GM18508 (cell line): ENCODE results near the gene DCUN1D2.
"Not testable (repeated sequence)": the region's sequence is repeated elsewhere in the genome, so short reads cannot be mapped to it uniquely, and the experiment has no call there.

Experiments used
- ATAC-seq: cut with Tn5 transposase; IDR thresholded peaks from one replicate; pipeline ENCODE4 v1.9.1; 2021; ENCODE audit warnings: moderate number of reproducible peaks; ENCODE audit not compliant: insufficient read depth, unreplicated experiment

DCUN1D2 gene

DNA sequence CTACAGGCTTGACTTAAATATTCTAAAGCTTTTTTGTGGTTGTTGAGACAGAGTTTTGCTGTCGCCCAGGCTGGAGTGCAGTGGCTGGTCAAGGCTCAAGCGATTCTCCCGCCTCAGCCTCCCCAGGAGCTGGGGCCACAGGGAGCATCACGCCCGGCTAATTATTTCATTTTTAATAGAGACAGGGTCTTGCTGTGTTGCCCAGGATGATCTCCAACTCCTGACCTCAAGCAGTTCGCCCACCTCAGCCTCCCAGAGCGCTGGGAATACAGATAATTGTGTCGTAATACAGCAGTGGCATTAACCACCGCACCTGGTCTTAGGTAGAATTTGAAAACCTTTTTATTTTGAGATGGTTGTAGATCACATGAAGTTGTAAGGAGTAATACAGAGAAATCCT, 1.5 kb upstream of the DCUN1D2 start:
- ATAC-seq: no peak

DNA sequence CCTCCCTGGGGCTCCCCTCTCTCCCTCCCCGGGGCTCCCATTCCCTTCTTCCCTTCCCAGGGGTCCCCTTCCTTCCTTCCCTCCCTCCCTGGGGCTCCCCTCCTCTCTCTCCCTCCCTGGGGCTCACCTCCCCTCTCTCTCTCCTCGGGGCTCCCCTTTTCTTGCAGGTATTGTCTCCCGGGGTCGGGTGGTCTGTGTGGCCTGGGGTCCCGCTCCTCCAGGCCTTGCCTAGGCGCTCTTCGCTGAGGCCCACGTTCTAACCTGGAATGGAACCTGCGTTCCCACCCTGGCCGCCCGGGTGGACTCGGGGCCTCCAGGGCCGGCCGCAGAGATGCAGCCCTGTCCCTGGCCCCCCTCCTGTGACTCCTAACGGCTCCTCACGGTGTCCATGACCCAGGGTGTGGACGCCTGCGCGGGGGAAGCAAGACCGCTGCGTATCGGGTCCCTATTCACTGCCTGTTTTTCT, 940 bp upstream of the DCUN1D2 start:
- ATAC-seq: no peak

DNA sequence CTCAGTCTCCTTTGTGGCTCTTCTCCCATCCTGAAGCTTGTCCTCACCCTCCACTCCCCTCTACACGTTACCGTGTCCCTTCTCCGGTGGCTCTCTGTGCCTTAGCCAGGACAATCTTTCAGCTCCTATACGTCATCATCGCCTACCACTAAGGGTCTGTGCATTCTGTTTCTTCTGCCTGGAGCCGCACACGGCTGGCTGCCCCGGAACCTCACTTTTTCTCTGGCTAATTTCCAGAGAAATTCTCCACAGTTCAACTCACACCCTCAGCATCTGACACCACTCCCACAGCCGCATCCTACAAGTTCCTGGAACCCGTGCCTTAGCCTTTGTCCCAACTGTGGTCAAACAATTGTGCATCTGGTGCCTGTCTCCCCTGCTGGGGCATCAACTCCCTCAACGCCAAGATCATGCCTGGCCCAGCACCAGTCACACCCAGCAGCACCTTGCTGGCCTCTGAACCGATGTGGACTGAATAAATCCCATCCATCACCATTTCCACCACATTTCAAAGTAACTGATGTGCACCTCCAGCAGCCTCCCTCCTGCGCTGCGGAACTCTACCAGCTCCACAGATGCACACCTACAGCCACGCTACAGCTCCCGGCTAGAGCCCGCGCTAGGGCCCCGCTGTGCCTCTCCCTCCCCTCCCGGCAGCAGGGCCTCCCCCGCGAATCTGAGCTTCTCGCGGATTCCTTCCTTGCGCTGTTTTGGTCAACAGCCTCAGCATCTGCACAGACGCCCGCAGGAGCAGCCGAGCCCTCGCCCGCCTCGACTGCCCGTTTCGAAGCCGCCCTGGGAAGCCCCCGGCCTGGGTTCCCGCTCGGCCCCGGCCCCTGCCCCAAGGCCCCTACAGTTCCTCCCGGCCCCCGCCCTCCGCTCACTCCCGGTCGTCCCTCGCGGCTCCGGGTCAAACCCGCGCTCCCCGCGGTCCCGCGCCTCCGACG, 689 bp downstream of the DCUN1D2 start:
- peak; percentile 26 for ATAC-seq

DNA sequence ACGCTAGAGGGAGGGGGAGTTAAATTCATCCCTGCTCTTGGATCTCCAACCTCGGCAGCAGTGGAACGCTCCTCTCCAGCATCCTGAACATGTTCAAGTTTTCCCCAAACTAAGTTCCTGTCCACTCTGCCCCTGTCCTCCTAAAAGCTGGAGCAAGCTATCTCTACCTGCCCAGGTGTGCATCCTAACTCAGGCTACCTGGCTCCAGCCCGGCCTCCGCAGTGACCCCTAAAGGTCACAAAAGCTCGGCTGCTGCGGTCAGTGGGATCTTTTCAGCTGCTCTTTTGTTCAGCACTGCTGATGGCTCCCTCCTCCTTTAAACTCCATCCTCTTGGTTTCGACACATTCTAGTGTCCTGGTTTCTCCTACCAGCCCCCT, 1.4 kb downstream of the DCUN1D2 start:
- ATAC-seq: no peak

DNA sequence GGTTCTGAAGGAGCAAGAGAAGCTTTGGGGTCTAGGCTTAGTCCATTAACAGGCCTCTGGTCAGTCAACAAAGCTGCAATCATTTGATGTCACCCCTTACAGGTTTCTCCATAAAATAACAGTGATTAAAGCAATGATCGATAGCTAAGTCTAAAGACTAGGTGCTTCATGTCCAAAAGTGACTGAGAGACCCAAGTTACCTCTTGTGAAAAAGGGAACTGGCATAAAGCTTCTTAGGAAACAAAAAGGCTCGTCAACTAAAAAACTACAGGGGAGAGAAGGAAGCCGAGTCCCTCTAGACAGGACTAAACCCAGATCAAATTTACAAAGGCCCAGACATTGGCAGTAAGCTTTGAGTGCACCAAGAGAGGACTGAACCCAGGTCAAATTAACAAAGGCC, 2.2 kb downstream of the DCUN1D2 start:
- ATAC-seq: no peak

DNA sequence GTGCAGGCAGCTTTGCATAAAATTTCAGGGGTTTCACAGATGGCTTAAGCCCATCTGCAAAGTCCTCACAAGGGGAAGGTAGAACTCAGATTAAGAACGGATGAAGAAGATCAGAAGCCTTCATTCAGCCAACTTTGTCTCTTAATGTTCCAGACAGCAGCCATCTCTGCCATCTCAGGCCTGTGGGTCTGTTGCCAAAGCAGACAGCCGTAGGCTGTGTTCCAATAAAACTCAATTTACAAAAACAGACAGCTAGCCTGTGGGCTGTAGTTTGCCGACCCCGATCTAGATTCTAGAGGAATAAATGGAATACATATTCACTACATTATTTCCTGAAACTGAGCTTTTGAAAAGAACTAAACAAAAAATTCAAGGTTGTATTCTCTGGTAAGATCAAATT, 3.8 kb downstream of the DCUN1D2 start:
- no peak for ATAC-seq

DNA sequence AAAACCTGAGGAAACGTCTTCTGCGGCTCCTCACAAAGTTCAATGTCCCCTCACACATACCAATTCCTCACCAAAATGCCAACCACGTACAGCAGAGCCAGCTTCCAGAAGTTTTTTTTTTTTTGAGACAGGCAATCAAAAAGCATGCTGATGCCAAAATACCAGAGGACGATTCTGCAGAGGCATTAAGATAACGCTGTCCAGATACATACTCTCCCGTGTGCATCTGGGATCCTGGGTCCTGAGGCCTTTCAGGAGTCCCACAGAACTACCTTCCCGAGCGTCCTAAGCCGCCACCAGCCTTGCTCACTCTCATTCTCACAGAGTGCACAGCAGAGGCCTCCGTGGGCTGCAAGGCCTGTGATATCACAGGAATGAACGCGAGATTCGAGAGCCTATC, 5.0 kb downstream of the DCUN1D2 start:
- ATAC-seq: no peak

DNA sequence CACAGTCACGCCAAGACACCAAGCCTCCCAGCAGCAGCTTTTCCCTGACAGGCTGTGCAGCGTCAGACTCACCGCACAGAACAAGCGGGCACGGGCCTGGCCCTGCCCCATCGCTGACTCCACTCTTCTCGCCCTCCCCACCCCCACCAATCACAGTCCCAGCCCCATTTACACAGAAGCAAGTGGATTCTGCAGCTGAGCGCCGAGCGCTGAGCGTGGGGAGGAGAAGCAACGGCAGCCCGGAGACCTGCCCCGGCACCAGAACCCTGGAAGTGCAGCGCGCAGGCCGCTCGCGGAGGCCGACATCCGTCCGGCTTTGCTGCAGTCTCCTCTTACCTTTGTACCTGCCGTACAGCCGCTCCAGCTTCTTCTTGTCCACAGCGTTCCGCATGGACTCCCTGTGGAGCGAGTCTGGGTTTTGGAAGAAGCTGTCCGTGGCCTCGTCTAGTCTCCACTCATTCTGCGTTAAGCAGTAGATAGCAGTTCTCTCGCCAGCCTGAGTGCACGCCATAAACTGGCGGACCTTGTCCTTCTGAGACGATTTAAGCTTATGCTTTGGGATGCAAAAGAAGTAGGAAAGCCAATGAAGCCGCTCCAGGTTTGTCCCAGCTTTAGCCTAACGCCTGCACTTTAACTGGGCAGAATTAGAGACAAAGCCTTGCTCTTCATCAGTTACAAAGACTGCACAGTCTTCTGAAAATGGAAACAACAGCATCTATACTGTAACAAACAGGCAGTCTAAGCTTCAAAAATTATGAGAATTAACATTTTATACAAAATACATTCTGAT, 6.8 kb downstream of the DCUN1D2 start:
- no peak for ATAC-seq

DNA sequence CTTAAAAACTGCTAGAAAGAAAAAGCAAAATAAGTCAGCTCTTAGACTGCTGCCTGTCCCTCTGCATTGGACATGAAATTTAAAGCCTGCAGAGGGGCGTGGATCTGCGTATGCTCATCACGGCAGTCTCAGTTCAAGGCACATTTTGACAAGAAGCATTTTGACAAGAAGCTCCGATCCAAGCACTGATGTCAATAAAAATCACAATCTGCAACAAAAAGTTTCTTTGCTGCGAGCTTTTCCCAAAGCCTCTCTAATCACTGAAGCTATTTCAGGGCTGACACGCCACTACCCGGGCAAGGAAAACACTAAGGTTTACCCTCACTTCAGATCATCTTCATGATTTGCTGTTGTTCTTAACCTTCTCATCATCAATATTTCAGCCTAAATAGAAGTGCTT, 7.4 kb downstream of the DCUN1D2 start:
- ATAC-seq: no peak

DNA sequence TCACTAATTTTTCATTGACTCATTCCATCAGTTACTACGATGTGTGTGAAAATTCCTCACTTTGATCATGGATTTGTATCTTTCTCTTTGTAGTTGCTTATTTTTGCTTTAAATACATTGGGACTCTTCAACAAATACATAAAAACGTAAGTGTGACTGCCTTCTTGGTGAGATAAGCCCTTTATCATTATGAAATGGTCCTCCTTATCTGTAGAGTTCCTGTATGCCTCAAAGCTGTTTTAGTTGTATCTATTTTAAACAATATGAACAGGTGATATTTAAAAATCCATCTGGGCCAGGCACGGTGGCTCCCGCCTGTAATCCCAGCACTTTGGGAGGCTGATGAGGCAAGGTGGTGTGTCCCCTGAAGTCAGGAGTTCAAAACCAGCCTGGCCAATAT, 11.3 kb downstream of the DCUN1D2 start:
- no peak for ATAC-seq

DNA sequence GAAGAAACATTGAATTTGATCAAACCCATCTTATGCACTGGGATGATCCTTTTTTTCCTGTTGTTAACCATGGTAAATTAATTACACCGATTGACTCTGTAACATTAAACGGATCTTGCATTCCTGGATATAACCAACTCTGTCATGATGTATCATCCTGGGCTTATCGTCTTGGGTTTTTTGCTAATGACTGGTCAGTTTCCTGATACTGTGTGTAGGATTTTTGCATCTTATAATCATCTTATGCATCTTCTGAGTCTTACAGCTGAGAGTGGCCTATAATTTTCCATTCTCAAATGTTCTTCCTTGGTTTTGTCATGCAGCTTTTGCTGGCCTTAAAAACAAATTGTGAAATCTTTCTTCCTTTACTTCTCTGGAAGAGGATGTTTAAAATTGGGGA, 12.8 kb downstream of the DCUN1D2 start:
- no peak for ATAC-seq

DNA sequence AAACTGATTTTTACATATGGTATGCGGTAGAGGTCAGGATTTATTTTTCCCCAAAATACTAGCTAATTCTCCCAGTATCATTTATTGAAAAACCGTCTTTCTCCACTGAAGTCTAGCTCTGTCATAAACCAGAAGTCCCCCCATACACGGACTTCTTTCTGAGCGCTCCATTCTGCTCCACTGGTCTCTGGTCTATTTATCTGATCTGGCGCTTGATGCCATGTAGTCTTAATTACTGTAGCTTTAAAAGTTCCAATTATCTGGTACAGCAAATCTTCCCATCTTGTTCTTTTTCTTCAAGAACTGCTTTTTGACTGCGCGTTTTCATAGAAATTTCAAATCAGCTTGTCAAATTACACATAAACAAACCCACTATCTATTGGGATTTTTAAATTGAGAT, 13.7 kb downstream of the DCUN1D2 start:
- ATAC-seq: no peak

DNA sequence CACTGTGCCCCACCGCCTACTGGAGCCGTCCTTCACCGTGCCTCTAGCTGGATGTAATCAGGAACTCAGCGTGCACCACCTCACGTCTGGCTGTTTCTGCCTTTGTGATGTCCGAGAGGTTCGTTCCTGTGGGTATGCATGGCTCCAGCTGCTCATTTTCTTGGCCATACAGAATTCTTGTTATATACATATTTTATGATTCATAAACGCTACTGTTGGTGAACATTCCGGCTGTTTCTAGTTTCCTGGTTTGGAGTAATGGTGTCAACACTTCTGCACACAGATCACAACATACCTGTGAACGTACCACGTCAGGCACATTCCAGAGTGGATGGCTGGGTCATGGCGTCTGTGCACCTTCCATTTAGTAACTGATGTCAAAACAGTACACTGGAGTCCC, 14.6 kb downstream of the DCUN1D2 start:
- no peak for ATAC-seq

DNA sequence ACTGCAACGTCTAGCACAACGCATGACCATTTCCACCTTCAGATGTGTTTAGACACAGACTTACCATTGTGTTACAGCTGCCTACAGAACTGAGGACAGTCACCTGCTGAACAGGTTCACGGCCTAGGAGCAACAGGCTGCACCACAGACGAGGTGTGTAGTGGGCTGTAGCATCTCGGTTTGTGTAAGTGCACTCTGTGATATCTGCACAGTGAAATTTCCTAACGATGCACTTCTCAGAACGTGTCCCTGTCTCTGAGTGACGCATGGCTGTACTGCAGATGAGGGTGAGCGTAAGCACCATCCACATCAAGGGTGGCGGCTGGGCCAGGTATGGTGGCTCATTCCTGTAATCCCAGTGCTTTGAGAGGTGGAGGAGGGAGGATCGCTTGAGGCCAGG, 15.2 kb downstream of the DCUN1D2 start:
- no peak for ATAC-seq

DNA sequence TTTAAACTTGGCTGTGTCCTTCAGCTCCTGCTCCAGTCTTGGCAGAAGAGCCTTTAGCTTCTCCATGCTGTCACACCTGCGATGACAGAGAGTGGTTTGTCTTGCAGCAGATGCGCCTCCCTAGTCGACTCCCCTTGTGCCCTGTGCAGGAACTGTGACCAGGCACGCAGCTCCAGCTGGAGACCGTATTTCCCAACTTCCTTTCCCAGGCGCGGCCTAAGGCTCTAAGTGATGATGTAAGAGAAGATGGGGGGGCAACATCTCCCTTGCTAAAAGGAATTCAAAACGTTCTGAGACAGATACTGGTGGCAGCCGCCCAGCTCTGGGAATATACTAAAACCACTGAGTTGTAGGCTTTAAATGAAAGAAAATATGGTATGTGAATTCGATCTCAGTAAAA, 16.3 kb downstream of the DCUN1D2 start:
- no peak for ATAC-seq

DNA sequence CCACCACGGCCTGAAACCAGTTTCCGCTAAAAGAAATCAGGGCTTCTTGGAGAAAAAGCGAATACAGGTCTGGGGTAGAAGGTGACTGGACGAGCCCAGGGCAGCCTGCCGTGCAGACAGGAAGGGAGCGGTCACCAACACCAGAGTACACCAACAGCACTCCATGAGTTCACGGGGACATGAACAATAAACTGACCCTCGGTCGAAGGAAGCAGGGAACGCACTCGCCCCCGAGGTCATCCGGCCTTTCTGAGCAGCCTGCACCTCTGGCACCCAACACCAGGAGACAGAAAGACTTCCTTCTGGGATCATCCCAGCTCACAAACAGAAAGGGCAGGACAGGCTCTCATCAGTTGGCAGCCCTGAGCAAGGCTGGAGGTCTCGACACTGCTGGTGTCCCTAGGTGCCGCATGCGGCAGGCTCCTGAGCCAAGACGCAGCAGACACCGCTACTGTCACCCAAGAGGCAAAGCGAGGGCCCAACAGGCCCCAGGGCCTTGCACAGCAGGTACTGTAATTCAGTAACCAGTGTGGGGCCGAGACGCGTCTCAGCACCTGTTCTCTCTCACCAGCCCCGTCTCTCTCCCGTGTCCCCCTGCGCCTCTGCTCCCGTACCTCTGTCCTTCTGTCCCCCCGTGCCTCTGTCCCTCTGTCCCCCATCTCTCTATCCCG, 18.0 kb downstream of the DCUN1D2 start:
- no peak for ATAC-seq

DNA sequence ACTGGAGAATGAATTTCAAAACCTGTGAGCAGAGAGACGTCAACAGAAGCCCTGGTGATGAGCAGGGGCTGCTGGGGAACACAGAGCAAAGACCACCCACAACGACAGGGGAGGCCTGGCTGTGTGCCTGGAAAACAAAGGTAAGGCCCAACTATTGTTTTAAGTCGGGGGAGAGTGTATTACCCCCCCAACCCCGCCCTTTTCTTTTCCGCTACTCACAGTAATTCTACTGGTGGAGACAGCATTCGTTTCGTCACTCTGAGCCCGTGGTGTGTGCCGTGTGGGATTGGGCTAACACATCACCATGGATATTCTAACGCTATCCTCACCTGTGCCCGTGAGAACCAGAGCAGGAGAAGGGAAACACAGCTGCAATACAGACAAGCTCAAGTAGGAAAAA, 18.7 kb downstream of the DCUN1D2 start:
- no peak for ATAC-seq

DNA sequence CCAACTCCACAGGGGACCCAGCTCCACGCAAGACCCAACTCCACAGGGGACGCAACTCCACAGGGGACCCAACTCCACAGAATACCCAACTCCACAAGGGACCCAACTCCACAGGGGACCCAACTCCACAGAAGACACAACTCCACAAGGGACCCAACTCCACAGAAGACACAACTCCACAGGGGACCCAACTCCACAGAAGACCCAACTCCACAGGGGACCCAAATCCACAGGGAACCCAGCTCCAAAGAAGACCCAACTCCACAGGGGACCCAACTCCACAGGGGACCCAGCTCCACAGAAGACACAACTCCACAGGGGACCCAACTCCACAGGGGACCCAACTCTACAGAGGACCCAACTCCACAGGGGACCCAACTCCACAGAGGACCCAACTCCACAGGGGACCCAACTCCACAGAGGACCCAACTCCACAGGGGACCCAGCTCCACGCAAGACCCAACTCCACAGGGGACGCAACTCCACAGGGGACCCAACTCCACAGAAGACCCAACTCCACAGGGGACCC, 19.8 kb downstream of the DCUN1D2 start:
- not testable (repeated sequence) for ATAC-seq

DNA sequence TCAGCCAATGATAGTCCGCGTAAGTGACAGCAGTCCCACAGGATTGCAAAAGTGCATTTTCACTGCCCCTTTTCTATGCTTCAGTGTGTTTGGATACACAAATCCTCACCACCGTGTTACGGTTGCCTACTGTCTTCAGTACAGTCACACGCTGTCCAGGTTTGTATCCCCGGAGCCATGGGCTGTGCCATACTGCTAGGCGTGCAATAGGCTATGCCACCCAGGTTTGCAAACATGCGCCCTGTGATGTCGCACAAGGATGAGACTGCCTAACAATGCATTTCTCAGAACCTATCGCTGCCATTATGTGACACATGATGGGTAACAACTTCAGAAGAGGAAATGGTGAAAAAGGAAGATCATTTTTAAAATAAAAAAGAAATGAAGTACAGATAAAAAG, 20.4 kb downstream of the DCUN1D2 start:
- ATAC-seq: no peak

DNA sequence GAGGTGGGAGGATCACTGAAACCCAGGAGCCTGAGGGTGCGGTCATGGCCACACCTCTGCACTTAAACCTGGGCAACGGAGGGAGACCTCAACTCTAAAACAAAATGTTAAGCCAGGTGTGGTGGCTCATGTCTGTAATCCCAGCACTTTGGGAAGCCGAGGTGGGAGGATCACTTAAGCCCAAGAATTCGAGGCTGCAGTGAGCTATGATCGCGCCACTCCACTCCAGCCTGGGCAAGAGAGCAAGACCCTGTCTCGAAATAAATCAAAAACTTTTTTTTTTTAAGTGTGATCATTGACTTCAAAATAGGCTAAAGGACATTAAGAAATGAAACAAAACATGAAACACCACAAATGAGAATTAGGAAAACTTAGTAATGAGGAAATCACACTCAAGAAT, 20.9 kb downstream of the DCUN1D2 start:
- no peak for ATAC-seq
